Hepatocyte (in vitro differentiated cells): ENCODE results near the gene PNPLA7.

Source experiments
- EZH2 ChIP-seq: fragments of 200-600 bp; sonication (generic); IDR thresholded peaks from 2 replicates; pipeline ENCODE4 v1.6.1; 2016; ENCODE audit warnings: antibody characterized with exemption, mild to moderate bottlenecking, borderline replicate concordance
- TF ChIP-seq, protein P1 (sequence below): fragments of 200-600 bp; sonication (generic); IDR thresholded peaks from 2 replicates; pipeline ENCODE4 v1.5.1; 2016; ENCODE audit warnings: antibody characterized with exemption, mild to moderate bottlenecking; ENCODE audit not compliant: poor library complexity

DNA sequence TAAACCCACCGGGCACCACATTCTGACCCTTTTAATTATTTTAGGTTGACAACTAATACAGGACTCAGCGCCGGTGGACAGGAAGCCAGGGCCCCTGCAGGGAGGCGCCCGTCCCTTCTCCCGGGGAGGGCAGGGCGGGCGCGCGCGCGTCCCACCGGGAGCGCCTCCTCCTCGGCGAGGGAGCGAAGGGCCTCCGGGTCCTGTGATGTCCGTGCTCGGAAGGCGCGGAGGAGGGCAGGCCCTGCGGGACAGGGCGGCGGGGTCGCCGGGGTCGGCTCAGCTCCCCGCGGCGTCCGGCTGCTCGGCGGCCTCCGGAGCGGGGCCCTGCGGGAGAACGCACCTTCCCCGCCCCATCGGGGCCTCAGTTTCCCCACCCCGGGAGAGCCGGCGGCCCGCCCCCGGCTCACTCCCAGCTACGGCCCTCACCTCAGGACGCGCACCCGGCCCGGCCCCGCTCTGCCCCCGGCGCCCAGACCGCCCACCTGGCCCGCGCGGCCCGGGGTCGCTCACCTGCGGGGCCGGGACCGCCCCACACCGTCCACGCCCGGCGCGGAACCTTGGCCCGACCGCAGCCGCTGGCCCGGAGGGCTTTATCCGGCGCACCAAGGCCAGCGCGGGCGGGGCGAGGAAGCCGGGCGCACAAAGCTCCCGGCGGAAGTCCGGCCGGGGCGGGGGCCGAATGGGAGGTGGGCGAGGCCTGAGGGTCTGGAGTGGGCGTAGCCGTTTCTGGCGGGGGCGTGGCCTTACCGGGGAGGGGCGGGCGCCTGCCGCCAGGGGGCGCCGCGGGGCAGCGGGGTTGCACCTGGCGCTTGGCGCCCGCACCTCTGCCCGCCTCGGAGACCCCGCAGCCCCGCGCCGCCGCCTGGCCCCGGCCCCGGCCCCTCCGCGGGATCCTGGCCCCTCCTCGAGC is 127.3 kb downstream of the PNPLA7 start, which contains the start of the genes EXD3 and NOXA1:
- TF ChIP-seq, protein P1, sequence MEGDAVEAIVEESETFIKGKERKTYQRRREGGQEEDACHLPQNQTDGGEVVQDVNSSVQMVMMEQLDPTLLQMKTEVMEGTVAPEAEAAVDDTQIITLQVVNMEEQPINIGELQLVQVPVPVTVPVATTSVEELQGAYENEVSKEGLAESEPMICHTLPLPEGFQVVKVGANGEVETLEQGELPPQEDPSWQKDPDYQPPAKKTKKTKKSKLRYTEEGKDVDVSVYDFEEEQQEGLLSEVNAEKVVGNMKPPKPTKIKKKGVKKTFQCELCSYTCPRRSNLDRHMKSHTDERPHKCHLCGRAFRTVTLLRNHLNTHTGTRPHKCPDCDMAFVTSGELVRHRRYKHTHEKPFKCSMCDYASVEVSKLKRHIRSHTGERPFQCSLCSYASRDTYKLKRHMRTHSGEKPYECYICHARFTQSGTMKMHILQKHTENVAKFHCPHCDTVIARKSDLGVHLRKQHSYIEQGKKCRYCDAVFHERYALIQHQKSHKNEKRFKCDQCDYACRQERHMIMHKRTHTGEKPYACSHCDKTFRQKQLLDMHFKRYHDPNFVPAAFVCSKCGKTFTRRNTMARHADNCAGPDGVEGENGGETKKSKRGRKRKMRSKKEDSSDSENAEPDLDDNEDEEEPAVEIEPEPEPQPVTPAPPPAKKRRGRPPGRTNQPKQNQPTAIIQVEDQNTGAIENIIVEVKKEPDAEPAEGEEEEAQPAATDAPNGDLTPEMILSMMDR = peak; percentile 61
- TF ChIP-seq EZH2 = no peak
